OCI-M1 (cell line): ENCODE measurements around the gene SPPL2A.

Source experiments
- DNase-seq: peaks from one replicate; lab custom pipeline; 2025; lab: John Stamatoyannopoulos, UW

SPPL2A gene

DNA sequence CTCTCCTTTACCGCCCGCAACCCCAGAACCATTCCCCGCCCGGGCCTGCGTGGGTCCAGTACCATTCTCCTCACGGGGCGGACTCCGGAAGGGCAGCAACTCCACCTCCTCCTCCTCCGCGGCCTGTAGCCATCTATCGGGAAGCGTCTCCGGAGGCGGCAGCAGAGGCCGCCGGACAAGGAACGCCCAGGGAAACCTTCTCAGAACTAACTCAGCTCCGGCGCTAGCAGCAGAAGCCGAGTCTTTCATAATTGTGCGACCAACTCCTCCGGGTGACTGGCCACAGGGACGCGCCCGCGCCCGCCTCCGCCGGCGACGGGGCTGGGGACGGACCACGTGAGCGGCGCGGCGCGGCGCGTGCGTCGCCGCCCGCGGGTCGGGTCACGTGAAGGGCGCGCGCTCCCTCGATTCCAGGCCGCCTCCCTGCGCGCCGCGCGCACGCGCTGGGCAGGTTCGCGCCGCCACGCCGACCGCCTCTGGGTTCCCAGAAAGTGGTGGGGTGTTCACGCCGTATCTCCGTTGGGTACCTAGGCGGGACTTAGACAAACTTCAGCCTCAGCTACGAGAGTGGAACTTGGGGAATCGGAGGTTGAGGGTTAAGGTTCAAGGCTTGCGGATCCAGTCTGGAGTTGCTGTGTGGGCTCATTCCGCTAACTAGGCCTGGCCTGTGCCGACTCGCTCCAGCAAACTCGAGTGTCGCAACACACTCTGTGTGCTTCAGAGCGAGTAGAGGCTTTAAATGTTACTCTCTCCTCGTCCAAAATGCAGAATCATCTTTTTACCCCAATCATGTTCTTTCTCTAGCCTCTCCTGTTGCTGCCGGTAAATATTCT lies 78.8 kb downstream of the SPPL2A start, which contains the start of gene TRPM7:
TRPM7 (minus strand) TSS at position 329 of the 833 bp plus-strand sequence; CDS start at position 65, 264 bp downstream.
- peak; percentile 92 for DNase-seq

DNA sequence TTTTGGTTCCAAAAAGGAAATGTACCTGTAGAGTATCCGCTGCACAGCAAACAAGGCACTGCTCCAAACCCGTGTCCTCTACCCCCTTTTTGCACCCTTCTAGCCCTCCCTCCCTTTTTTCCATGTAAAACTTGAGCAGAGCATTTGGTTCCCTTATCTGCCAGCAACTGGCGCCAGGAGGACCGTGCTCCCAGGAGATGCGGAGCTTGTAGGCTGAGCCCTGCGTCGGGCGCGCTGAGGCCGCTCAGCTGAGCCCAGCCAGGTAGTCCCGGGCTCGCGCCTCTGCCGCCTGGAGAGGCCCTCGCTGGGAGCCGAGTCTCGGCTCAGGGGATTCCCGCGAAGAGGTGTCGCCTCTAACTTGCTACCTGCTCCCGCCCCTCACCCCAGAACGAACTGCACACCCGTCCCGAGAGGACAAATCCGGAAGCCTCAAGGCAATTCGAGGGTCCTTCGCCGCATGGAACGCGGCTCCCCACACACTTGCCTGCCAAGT lies 79.5 kb downstream of the SPPL2A start:
- DNase-seq, result peak; percentile 80

DNA sequence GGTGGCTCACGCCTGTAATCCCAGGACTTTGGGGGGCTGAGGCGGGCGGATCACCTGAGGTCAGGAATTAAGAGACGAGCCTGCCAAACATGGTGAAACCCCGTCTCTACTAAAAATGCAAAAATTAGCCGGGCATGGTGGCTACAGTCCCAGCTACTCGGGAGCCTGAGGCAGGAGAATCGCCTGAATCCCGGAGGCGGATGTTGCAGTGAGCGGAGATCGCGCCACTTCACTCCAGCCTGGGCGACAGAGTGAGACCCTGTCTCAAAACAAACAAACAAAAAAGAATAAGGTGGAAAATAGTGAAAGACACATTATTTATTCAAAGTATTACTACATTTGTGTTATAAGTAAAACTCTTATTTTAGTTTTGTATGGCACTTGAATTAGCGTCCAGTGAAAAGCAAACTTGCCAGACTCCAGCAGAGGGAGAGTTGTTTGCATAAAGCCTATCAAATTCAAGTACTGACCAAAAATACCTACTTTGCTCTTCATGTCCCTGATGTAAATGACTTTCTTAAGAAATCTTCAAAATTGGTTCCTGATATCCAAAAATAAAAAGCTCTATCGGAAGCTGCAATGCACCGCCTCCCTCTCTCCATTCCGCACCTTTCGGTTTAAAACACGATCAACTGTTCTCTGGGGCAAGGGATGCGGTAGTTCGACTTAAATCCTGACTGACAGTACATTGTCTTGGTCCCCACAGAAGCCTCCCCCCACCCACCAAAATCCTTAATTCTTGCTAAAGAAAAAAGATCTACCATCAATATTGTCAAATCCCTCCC lies 80.1 kb downstream of the SPPL2A start:
- no peak for DNase-seq

GRCh38 chr15:50681467-50681866 lies 84.0 kb downstream of the SPPL2A start:
- DNase-seq, result no peak

DNA sequence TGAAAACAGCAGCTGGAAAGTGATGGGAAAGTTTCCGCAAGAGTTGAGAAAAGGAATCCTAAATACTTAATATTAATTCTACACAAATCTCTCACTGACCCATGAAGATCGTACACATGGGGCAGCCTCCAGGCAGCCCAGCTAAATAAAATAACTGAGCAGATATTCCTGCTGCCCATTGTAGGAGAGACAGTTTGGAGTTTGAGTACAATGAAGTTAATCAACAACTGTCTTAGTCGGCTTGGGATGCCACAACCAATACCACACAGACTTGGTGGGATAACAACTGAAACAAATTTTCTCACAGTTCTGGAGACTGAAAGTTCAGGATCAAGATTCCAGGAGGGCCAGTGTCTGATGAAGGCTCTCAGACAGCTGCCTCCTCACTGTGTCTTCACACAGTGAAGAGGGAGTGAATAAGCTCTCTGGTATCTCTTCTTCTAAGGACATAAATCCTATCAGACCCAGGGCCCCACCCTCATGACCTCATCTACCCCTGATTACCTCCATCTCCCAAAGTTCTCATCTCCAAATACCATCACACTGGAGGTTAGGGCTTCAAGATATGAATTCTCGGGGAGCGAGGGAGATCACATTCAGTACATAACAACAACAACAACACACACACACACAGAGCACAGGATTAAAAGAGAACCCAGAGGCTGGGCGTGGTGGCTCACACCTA lies 88.6 kb downstream of the SPPL2A start:
- DNase-seq, result peak; percentile 18

GRCh38 chr15:50675535-50676144 lies 89.9 kb downstream of the SPPL2A start:
- peak; percentile 63 for DNase-seq

DNA sequence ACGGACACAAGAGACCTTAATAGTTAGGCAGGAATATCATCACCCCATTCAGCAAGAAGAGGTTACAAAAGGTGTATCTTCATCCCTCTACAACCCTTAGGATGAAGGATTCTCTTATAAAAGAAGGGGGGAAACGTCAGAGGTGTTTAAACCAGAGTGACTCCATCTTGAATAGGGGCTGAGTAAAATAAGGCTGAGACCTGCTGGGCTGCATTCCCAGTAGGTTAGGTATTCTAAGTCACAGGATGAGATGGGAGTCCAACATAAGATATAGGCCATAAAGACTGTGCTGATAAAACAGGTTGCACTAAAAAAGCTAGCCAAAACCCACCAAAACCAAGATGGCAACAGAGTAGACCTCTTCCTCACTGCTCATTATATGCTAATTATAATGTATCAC lies 95.4 kb downstream of the SPPL2A start:
- DNase-seq, result no peak

- no peak for DNase-seq
Measured at GRCh38 chr15:50669611-50670010, 95.9 kb downstream of the SPPL2A start.

DNA sequence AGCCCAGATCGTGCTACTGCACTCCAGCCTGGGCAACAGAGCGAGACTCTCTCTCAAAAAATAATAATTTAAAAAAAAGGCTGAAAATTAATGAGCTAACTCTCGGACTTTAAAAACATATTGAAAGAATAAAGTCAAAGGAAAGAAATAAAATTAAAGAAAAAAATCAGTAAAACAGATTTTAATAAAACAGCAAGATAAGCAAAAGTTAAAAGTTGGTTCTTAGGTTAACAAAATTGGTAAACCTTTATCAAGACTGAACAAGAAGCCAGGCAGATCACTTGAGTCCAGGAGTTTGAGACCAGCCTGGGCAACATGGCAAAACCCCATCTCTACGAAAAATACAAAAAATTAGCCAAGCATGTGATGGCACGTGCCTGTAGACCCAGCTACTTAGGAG lies 99.6 kb downstream of the SPPL2A start:
- DNase-seq, result no peak

DNA sequence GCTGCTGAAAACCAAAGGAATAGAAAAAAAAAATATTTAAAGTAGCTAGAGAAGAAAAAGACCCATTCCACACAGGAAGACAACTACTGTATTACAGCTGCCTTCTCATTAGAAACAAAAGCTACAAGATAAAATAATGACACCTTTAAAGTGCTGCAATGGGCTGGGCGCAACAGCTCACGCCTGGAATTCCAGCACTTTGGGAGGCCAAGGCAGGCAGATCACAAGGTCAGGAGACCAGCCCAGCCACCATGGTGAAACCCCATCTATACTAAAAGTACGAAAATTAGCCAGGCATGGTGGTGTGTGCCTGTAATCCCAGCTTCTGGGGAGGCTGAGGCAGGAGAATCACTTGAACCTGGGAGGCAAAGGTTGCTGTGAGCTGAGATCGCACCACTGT lies 110.0 kb downstream of the SPPL2A start:
- no peak for DNase-seq

DNA sequence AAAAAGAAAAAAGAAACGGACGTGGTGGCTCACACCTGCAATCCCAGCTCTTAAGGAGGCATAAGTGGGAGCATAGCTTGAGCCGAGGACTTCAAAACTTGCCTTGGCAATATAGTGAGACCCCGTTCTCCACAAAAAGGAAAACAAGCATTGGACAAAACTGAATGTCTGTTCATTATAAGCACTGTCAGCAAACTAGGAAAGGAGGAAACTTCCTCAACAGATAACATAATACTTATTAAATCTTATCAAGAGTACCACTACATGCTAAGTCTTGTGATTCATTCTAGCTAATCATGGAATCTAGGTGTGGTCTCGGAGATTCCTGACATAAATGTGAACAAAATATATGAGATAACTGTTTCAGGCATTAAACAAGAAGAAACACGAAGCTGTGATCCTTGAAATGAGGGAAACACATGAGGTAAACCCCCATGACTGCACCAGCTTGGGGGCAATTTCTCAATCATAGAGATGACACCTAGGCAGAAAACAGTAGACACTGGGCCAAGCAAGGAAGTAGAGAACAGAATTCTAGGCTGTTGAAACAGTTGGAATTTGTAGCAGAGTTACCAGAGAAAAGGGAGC lies 112.3 kb downstream of the SPPL2A start:
- DNase-seq, result no peak

- no peak for DNase-seq
Measured at GRCh38 chr15:50652671-50653070, 112.8 kb downstream of the SPPL2A start.
